GM21619 (cell line): ENCODE data around the gene ZBTB7C.

ENCODE experiments used
- ATAC-seq: cut with Tn5 transposase; IDR thresholded peaks from one replicate; pipeline ENCODE4 v1.9.1; 2021; ENCODE audit not compliant: unreplicated experiment

The ZBTB7C gene

DNA sequence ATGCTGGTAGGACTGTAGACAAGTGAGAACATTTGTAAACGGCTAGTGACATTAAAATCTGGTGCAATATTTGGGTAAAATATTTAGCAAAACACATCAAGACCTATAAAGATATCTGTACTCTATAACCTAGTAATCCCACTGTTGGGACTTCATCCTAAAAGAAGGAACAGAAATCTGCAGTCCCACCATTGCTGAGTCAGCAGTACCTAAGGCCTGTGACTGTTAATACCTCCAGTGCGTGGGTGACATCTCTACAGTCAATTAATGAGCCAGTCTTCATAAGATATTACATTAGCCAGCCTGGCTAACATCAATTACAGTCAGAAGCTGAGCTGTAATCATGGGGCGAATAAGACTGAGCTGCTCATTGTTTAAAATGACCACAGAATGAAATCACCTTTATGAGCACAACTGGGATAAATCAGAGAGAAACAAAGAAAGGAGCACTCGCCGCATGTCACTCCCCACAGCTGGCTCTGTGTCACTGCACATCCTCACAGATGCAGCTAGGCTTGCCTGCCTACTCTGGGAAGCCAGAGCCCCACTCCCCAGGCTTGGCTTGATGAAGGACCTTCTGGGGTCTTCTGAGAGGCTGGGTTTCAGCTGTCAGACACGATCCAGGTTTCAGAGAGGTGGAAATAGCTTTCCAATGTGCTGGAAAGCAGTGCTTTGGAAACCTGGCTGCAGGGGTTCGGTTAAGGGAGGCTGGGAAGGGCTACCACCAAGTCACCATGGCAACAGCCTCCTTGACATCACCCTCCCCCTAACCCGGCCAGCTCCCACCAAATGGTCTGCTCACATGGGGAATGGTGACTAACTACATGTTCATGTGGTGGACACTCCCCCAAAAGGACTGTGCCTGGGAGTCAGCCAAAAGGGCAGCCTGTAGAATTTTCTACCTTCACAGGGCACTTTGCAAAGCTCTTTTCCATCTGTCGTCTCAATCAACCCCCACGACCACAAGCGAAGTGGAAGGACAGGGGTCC, 145.0 kb downstream of the ZBTB7C start:
- no peak for ATAC-seq

DNA sequence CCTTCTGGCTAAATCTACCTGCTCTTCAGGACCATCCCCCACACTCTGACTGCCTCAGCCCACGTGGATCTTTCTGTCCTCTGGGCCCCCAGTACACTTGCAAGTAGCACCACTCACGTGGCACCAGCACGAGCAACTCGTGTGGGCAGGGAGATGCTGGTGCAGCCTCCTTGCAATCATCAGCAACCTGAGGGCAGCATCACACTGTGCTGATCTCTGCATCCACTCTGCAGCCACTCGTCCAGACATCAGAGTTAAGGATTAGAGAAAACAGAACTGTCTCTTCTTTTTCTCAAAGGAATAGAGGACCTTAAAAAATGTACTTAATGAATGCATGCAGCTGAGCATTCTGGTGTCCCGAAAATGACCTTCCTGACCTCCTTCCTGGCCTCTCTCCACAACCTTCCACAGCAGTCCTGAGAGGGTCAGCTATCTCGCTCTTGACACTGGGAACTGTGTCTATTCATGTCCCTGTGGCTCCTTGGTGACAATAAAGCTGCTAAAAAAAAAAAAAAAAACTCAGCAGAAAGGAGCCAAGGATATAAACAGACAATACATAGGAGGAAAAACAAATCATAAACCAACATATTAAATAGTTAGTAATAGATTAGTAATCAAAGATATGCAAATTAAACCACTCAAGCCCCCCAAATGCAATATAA, 145.9 kb downstream of the ZBTB7C start:
- no peak for ATAC-seq

DNA sequence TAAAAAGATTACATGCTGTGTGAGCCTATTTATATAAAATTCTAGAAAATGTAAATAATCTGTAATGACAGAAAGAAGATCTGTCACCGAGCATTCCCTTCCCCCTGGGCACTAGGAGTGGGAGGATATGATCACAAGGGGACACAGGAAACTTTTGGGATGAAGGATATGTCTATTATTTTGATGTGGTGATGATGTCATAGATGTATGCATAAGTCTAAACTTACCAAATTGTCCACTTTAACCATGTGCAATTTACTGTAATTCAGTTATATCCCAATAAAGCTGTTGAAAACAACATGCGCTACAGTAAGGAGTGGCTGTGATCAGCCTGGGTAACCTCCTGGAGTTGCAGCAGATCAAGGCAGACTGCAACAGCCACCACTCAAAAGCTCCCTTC, 148.9 kb downstream of the ZBTB7C start:
- ATAC-seq, result no peak

DNA sequence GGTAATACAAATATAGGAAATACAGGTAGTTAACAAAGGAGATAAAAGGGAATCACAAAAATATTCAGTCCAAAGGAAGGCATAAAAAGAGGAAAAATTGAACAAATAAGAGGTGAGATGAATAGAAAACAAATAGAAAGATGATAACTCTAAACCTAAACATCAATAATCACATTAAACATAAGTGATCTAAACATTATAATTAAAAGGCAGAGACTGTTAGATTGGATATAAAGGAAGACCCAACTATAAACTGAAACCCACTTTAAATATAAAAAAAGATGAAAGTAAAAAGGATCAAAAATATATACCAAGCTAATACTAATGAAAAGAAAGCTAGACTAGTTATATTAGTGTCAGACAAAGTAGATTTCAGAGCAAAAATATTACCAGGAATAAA, 152.3 kb downstream of the ZBTB7C start:
- ATAC-seq, result no peak

DNA sequence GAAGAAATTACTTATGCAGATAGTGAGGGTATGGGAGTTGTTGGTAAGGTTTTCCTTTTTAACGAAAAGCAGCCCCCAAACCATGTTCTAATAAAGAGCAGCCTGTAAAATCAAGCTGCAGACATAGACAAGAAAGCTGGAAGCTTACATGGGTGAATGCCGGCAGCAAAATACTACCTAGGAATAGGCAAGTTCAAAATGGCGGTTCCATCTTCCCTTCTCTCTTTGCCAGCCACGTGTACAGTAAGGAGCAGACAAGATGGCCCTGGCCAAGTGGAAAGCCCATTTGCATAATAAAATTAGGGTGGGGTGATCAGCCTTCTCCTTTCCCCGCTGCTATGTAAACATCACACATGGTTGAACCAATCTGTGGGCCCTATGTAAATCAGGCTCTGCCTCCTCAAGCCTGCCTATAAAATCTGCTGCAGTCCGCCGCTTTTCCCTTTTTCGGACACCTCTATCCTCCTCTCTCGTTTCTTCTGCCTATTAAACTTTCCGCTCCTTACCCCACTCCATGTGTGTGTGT, 155.0 kb downstream of the ZBTB7C start:
- no peak for ATAC-seq

DNA sequence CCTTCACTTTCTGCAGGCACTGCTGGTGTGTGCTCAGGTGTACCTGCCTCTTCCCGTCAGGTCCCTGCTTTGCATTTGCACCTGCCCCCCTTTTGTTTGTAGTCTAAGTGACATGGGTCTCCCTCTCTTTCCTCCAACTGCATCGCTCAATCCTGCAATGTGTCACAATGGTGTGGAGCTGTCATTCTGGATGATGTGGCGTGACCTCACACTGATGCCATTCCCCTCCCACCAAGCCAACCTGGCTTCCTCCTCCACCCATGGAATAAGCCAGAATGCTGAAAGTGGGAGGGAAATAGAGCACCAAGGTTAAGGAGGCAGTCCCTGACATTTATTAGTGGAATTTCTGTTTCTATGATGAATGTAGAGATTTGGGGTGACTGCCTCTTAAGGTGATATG, 156.7 kb downstream of the ZBTB7C start:
- no peak for ATAC-seq

DNA sequence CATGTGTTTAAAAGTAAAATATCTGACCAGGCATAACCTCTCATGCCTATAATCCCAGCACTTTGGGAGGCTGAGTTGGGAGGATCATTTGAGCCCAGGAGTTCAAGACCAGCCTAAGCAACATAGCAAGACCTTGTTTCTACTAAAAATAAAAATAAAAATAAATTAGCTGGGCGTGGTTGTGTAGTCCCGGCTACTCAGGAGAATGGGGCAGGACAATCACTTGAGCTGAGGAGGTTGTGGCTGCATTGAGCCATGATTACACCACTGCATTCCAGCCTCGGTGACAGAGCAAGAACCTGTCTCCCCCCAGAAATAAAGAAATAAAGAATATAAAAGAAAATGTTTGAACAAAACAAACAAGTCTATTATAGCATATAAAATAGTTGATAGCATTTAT, 158.3 kb downstream of the ZBTB7C start:
- ATAC-seq, result no peak

DNA sequence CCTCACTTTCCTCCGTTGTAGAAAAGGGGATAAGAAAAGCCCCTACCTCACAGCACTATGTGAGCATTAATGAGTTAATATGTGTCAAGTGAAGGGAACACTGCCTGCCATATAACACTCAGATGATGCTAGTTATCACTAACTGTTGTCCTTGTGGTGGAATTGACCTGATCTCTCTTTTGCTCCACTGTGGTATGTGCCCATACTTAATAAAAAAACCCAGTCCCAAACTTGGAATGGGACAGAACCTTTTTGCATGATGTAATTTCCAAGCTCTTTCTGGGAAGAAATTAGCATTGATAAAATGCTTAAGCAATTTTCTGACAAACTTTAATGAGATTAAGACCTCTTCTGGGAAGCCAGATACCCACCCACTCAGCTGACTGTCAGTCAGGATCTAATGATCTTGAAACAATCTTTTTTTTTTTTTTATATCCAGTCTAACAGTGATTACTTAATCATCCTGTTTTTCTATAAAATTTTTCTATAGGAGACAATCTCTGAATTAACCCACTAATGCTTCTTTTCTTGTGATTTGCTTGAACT, 158.7 kb downstream of the ZBTB7C start:
- ATAC-seq, result no peak

DNA sequence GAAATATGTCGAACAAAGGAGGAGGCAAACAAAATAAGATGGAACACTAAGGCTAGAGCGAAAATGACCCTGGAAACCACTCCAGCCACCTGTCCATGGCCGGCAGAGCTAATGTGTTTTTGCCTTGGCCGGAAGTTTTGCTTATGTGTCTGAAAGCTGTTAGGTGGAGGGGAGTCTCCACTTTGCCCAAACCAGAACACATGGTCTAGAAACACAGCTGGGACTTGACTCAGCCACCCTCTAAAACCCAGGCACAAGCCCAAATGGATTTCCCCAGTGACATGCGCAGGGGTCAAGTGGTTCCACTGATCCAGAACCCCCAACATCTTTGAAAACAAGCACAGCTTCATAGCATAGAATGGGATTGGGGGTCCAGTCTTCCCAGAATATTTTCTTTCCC, 159.3 kb downstream of the ZBTB7C start:
- no peak for ATAC-seq

DNA sequence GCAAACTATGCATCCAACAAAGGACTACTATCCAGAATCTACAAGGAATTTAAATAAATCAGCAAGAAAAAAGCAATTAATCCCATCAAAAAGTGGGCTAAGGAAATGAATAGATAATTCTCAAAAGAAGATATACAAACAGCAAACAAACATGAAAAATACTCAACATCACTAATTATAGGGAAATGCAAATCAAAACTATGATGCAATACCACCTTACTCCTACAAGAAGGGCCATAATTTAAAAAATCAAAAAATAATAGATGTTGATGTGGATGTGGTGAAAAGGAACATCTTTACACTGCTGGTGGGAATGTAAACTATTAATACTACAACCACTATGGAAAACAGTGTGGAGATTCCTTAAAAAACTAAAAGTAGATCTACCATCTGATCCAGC, 164.7 kb downstream of the ZBTB7C start:
- no peak for ATAC-seq

DNA sequence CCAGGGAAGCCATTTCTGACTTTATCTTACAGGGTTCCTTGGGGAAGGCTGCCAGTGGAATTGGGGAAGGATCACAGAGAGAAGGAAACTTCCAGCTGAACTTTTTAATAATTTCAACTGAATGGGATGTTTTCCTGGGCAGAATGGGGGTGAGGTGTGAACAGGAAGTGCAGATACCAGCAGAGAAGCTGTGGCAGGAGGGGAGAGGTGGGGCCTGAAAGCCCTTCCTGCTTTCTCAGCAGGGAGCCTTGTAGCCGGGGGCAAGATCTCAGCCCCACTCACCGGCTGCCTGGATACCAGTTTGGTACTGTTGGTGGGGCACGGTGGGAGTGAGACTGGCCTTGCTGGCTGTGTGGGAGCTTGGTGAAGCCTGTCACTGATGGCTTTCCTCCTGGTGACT, 170.5 kb downstream of the ZBTB7C start:
- no peak for ATAC-seq

DNA sequence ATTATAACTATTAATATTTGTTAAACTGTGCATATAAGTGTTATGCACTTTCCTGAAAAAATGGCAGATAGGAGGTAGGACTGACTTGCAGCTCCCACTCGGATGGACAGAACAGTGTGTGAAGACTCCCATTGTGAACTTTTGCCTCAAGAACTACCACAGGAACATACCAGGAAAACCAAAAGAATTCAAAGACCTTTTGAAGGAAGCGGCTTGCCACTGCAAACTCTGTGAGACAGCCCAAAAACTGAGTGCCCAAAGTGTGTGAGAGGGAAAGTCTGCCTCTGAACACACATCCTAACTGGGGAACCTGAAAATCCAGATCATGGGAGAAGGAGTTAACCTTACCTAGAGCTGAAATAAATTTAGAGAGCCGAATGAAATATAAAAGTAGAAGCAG, 171.0 kb downstream of the ZBTB7C start:
- no peak for ATAC-seq

DNA sequence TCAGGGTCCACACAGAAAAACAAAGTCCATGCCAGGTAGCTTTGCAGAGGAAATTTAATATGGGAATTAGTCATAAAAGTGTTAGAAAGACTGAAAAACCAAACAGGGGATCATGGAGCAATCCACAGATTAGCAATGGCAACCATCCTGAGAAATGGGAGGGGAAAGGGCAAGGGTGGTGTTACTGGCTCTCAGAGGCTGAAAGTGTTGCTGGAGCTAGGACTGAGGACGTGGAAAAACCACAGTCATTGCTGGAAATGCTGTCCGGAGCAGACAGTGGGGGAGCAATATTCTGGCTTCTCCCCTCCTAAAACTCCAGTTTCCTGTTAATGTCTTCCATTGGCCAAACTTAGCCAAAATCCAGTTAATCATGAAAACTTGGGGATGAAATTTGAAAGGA, 172.4 kb downstream of the ZBTB7C start:
- no peak for ATAC-seq

DNA sequence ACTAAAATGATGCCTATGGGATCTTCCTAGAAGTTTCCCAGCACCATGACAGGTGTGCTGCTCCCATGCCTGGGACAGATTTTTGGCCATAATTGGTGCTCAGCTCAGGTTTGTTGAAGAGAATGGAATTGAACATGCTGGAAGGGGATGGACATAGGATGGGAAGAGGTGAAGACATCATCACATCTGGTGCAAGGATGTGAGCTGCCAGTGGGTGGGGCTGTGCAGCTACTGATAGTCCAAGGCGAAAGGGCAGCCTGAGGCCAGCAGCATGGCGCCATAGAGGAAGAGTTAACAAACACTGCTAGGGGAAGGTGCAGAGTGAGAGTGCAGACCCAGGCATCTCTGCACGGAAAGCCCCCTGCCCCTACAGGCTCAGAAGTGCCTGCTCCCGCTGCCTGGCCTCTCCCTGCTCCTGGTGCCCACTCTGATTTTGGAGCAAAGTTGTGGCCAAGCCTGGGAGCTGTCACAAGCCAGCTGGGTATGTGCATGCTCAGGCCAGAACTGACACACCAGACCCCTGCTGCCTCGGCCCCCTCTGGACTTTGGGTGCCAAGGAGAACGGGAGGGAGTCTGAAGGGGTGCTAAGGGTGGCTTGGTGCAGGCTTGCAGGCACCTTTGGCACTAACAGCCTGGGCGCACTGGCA, 178.6 kb downstream of the ZBTB7C start:
- ATAC-seq, result no peak

DNA sequence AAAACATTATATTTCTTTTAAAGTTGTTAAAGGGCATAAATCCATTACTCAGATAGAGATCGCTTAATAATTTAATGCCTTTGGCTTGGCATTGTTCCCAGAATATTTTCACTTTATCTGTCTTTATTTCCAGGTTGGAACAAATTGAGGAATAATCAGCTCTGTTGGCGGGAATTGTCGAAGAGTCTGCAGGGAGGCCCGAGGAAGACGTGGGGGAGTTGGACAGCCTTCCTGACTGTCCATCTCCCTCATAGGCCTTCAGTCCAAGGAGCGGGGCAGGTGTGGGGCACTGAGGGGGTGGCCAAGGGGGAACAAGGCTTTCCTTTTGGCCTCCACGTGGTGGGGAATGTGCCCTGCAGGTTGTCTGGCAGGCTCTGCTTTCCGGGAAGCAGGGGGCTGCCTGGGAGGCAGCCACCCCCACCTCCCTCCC, 179.6 kb downstream of the ZBTB7C start:
- no peak for ATAC-seq

DNA sequence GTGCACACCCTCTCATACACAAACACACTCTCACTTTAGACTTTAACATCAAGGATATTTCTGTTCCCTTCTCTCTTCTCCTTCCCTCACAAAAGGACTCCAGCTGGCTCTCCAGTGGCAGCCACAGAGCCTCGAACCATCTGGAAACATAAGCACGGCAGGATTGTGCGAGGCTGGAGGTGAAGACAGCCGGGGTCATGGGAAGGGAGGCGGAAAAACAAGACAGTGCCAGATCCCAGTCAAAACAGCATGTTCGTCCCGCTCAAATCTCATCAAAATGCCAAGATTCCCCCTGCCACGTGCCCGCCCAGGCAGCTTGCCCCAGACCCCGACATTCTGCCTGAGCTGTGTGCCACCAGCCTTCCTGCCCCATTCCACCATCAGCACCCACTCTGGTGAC, 180.3 kb downstream of the ZBTB7C start:
- no peak for ATAC-seq

DNA sequence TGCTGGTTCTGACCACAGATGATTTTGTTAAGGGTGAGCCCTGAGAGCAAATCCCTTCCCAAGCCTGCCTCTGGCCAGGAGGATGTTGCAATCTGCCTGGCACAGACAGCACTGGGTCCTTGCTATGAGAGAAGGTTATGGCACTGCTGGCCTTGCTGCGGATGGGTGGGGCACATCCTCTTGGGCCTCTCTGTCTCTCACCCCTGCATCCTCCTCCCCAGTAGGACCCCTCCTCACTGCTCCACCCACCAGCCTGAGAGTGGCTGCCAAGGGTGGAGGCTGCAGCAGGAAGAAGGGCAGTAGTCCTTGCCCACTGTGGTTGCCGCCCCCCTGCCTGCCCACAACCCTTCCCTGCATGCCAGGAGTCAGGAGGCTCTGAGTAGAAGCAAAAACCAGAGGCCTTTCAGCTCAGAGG, 180.9 kb downstream of the ZBTB7C start:
- no peak for ATAC-seq

DNA sequence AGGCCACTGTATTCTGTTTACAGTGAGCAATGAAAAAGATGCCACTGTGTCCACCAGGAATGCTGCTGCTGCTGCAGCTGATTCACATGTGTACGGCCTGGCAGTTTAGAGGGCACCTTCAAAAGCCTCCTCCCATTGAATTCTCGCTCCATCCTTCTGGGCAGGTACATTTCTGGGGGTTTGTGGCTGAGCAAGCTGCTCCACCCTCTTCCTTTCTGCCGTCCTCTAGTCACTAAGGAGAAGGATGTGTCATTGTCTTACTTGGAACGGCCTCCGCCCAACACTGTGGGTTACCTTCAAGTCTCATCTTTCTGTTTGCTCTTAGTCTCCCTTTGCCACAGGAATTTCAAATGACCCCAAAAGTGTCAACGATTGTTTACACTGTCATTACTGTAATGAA, 182.0 kb downstream of the ZBTB7C start:
- ATAC-seq, result no peak

DNA sequence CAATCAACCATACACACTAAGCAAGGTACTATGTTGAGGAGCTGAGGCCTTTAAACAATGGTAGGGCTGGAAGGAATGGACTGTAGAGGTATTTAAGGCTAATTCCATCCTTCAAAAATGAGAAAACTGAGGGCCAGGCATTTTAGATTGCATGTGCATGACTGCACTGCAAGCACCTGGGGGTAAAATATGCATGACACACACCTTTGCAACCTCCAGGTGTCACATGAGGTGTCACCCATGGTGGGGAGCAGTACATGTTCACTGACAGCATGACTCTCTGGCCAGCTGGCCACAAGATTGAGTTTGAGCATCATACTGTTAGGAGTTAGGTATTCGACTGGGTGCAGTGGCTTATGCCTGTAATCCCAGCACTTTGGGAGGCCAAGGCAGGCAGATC, 182.8 kb downstream of the ZBTB7C start:
- no peak for ATAC-seq

DNA sequence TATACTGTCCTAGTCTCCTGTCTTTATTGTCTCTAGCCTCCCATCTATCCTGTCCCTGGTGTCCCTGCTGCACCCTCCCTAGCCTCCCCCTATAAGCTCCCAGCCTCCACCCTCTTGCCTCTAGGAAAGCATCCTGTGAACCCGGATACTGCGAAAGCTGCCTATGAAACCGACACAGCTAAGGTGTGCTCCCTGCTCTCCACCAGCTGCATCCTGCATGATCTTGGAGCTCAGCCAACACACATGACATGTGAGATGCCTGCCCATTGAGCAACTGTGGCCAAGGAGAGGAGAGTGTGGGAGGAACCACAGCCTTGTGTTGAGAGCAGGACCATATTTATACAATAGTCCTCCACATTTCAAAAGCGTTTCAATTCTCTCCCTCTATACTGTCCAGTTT, 187.1 kb downstream of the ZBTB7C start:
- ATAC-seq, result no peak

DNA sequence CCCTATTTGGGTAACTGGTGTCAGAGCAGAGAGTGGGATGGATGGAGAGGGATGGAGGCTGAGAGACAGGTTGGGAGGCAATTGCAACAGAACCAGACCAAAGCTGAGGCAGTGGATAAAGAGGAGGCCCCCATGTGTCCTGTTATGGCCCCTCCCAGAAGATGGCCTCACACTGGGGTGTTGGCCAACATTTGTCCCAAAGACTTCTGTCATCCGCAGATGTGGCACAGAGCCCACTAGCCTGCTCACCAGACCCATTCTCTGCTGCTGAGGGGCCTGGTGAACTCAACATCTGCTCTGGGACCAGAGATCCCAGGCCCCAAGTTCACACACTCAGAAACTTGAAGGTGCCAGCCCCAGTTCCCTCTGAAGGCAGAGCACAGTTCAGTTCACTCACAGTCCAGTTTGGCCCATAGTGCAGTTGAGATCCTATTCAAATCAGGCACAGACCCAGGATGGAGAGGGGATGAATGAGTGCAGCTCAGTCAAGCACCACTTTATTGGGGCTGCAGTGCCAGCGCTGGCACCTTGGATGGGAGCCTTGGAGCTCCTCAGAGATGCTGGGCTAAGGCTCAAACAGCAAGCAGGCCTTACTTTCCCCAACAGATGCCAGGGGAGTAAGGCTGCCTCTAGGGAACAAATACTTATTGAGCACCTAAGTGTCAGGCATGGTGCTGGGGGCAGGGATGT, 189.2 kb downstream of the ZBTB7C start:
- ATAC-seq, result no peak
